ENCODE measurements around the gene WNT11.

WNT11 gene

DNA sequence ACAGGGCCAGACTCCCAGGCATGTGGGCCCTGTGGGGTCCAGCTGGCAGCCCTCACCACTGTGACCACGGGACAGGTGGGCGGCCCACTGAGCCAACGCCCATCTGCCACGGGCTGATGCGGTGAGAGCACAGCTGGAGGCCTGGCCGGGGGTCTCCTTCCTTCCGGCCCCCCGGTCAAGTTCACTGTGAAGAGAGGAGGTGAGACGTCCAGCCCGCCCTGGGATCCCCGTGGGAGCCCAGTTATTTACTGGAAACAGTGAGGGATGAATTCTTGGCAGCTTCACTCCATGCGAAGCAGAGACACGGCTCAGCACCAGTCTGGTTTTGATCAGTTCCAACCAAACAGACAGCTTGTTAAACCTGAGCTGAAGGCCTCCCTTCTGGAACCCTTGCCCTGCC, 38.7 kb downstream of the WNT11 start:
- TF ChIP-seq, protein P1, sequence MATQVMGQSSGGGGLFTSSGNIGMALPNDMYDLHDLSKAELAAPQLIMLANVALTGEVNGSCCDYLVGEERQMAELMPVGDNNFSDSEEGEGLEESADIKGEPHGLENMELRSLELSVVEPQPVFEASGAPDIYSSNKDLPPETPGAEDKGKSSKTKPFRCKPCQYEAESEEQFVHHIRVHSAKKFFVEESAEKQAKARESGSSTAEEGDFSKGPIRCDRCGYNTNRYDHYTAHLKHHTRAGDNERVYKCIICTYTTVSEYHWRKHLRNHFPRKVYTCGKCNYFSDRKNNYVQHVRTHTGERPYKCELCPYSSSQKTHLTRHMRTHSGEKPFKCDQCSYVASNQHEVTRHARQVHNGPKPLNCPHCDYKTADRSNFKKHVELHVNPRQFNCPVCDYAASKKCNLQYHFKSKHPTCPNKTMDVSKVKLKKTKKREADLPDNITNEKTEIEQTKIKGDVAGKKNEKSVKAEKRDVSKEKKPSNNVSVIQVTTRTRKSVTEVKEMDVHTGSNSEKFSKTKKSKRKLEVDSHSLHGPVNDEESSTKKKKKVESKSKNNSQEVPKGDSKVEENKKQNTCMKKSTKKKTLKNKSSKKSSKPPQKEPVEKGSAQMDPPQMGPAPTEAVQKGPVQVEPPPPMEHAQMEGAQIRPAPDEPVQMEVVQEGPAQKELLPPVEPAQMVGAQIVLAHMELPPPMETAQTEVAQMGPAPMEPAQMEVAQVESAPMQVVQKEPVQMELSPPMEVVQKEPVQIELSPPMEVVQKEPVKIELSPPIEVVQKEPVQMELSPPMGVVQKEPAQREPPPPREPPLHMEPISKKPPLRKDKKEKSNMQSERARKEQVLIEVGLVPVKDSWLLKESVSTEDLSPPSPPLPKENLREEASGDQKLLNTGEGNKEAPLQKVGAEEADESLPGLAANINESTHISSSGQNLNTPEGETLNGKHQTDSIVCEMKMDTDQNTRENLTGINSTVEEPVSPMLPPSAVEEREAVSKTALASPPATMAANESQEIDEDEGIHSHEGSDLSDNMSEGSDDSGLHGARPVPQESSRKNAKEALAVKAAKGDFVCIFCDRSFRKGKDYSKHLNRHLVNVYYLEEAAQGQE (IDR thresholded peaks at IDR 0.05; ENCODE audit: insufficient read depth in 1 of 2, low read depth in 2 of 2, low read length in 2 of 2) = no peak
- TF ChIP-seq TAF1 (IDR thresholded peaks at IDR 0.05; ENCODE audit: borderline replicate concordance, insufficient read depth, low read length) (no peak), FOXP2 (optimal IDR thresholded peaks at IDR 0.05; ENCODE audit: borderline replicate concordance, extremely low read depth, extremely low read length, insufficient read depth) (no peak), POLR2AphosphoS5 (IDR thresholded peaks at IDR 0.05; ENCODE audit: low read depth, low read length) (no peak), SIN3A (IDR thresholded peaks at IDR 0.05; ENCODE audit: borderline replicate concordance, insufficient read depth, low read length) (no peak)

- no peak for TF ChIP-seq SIN3A (IDR thresholded peaks at IDR 0.05; ENCODE audit: borderline replicate concordance, insufficient read depth, low read length)
- TF ChIP-seq POLR2AphosphoS5 (IDR thresholded peaks at IDR 0.05; ENCODE audit: low read depth, low read length) = no peak
- TF ChIP-seq TAF1 (IDR thresholded peaks at IDR 0.05; ENCODE audit: borderline replicate concordance, insufficient read depth, low read length) = no peak
- TF ChIP-seq, protein P1 (IDR thresholded peaks at IDR 0.05; ENCODE audit: insufficient read depth in 1 of 2, low read depth in 2 of 2, low read length in 2 of 2) = no peak
- TF ChIP-seq FOXP2 (optimal IDR thresholded peaks at IDR 0.05; ENCODE audit: borderline replicate concordance, extremely low read depth, extremely low read length, insufficient read depth) = no peak
Observed at GRCh38 chr11:76166314-76166713, 40.0 kb downstream of the WNT11 start.

DNA sequence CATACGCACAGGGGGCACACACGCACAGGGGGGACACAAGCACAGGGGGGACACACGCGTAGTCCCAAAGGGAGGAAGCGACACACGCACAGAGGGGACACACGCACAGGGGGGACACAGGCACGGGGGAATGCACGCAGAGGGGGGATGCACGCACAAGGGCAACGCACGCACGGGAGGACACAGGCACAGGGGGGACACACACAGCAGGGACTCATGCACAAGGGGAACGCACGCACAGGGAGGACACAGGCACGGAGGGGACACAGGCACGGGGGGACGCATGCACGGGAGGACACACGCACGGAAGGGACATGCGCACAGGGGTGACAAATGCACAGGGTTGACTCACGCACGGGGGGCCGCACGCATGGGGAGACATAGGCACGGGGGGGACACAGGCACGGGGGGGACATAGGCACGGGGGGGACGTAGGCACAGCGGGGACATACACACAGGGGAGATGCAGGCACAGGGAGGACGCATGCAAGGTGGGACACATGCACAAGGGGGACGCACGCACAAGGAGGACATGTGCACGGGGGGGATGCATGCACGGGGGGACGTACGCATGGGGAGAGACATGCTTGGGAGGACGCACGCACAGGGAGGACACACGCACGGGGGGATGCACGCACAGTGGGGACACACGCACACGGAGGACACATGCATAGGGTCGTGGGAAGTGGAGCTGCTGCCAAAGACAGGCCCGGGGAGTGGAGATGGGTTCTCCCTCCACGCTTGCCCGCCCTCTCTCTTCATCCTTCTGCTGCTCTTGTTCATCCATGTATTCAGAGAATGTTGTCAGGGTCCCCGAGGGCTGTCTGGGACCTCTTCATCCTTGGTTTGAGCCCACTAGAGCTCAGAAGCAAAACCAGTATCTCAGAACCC, 41.2 kb downstream of the WNT11 start:
- no peak for TF ChIP-seq SIN3A (IDR thresholded peaks at IDR 0.05; ENCODE audit: borderline replicate concordance, insufficient read depth, low read length)
- no peak for TF ChIP-seq TAF1 (IDR thresholded peaks at IDR 0.05; ENCODE audit: borderline replicate concordance, insufficient read depth, low read length)
- no peak for TF ChIP-seq FOXP2 (optimal IDR thresholded peaks at IDR 0.05; ENCODE audit: borderline replicate concordance, extremely low read depth, extremely low read length, insufficient read depth)
- TF ChIP-seq, protein P1 (IDR thresholded peaks at IDR 0.05; ENCODE audit: insufficient read depth in 1 of 2, low read depth in 2 of 2, low read length in 2 of 2) = no peak
- TF ChIP-seq POLR2AphosphoS5 (IDR thresholded peaks at IDR 0.05; ENCODE audit: low read depth, low read length) = no peak

- TF ChIP-seq, protein P1 (IDR thresholded peaks at IDR 0.05; ENCODE audit: insufficient read depth in 1 of 2, low read depth in 2 of 2, low read length in 2 of 2) = no peak
- TF ChIP-seq SIN3A (IDR thresholded peaks at IDR 0.05; ENCODE audit: borderline replicate concordance, insufficient read depth, low read length) (no peak), TAF1 (IDR thresholded peaks at IDR 0.05; ENCODE audit: borderline replicate concordance, insufficient read depth, low read length) (no peak), POLR2AphosphoS5 (IDR thresholded peaks at IDR 0.05; ENCODE audit: low read depth, low read length) (no peak), FOXP2 (optimal IDR thresholded peaks at IDR 0.05; ENCODE audit: borderline replicate concordance, extremely low read depth, extremely low read length, insufficient read depth) (no peak)
Observed at GRCh38 chr11:76164081-76164480, 42.2 kb downstream of the WNT11 start.

Data from PFSK-1 (cell line).